Fibroblast of pulmonary artery (primary cell): Measurements from ENCODE around the gene PTPRZ1.

Source experiments
- DNase-seq: peaks from one replicate; pipeline ENCODE4 v3.0.0-alpha.2; 2010; ENCODE audit warnings: low read depth
- H3K4me3 ChIP-seq: replicated peaks from 2 replicates; pipeline ENCODE4 v1.5.1; 2011; ENCODE audit warnings: low read depth, mild to moderate bottlenecking, control low read depth, low read length, moderate library complexity
- CTCF ChIP-seq: IDR thresholded peaks from 2 replicates; pipeline ENCODE4 v1.5.1; 2011; ENCODE audit warnings: mild to moderate bottlenecking, control low read depth, low read length, inconsistent platforms; ENCODE audit errors: missing control alignments

PTPRZ1 gene

GRCh38 chr7:121875203-121875602, 2.2 kb downstream of the PTPRZ1 start:
- no peak for DNase-seq
- no peak for TF ChIP-seq CTCF
- no peak overlapping the region for H3K4me3 ChIP-seq

DNA sequence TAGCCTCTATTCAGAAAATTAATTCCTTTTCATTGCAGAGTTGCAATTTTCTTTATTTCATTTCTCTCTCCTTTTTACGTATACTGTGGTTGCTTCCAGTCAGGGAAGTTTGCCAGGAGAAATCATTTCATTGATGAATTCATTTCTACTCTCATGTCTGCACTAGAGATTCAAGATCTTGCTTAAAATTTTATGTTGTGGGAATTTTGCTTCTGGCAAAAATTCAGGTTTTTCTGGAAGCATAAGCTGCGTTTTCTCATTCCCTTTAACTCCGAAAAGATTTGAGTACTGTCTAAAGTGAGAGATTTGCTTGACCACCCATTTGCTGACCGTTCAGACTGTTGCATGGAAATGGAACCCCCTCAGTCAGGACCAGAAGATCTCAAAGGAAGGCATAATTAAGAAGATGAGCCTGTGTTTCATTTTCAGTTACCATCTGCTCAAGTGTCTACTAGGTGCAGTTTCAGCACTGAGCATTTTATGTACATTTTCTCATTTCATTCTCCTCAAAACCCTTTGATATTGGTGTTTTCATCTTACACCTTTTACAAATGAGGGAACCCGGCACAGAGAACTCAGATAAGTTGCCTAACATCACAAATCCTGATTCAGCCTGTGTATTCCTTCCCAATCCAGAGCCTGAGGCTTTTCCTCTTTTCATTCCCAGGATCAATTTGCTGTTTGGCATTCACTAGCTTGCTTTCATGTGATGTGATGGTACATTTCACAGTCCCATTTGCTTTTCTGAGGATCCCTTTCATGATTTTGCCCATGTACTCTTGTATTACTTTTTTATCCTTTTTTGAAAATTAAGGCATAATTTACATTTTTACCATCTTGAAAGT, 3.9 kb downstream of the PTPRZ1 start:
- no peak overlapping the region for H3K4me3 ChIP-seq

DNA sequence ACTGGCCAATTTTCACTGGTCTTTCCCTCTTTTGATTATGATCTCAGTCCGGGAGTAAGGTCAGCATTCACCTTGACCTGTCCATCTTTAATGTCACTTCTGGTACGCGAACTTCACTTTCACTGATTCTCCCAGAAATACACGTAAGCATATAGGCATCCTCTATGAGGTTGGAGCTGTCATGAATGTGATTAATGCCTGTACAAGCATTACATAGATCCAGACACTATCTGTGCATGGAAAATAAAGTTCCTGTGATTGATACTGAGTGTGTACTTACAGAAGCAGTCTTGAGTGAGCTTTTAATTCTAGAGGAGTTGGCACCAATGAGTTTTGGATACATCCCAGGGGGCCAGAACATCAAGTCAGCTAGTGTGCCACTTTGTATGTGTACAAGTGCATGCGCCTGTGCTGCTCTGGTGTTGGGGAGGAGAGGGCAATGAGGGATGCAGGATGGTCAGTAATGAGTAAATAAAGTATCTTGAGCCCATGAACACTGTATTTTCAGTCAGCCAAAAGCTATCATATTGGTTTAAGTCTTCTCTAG, 6.0 kb downstream of the PTPRZ1 start:
- no peak for TF ChIP-seq CTCF
- no peak for DNase-seq
- no peak overlapping the region for H3K4me3 ChIP-seq

More for the DNA sequence above, 3.9 kb downstream of the PTPRZ1 start:
- DNase-seq: no peak
- no peak for TF ChIP-seq CTCF

DNA sequence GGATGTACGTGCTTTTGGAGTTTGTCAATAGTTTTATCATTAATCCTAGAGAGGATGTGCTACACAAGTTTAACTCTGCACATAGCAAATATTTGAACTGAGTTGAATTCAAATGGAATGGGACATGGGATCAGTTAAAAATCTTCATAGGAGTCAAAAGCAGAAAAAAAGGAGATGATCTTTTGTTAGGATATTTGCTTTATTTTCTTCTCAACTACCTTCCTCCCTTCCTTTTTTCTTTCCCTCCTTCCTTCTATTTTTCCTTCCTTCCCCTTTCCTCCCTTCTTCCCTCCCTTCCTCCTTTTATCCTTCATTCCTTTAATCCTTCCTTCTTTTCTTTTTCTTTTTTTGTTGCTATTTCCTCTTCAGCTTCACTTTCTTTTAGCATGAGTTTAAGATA, 6.6 kb downstream of the PTPRZ1 start:
- no peak for TF ChIP-seq CTCF
- DNase-seq: no peak
- H3K4me3 ChIP-seq: no peak overlapping the region

DNA sequence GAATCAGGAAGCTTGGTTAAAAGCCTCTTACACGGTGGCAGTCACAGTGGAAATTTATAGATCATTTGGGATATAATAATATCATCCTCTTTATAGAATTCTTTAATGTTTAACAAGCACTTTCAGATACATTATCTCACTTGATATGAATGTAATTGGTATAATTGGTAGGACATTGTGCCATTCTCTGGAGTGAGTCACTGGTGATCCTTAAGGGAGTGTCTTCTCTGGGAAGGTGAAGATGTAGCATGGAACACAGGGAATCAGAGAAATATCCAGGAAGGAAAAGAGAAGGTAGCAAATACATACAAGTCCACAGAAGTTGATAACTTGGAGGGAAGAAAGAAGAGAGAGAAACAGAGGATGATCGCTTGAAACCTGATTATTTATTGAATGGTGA, 9.8 kb downstream of the PTPRZ1 start:
- DNase-seq: no peak
- no peak for TF ChIP-seq CTCF
- no peak overlapping the region for H3K4me3 ChIP-seq

GRCh38 chr7:121885166-121885920, 12.4 kb downstream of the PTPRZ1 start:
- H3K4me3 ChIP-seq: no peak overlapping the region
- DNase-seq: no peak
- TF ChIP-seq CTCF: no peak
